NT2/D1 (cell line): ENCODE data around the gene TLK2.
"Not testable (repeated sequence)": the region's sequence is repeated elsewhere in the genome, so short reads cannot be mapped to it uniquely, and the experiment has no call there.

Experiments
- DNase-seq: peaks from one replicate; pipeline ENCODE4 v3.0.0-alpha.2; 2011; ENCODE audit warnings: low read depth, low spot score
- H3K27me3 ChIP-seq: 2 replicates; pipeline ENCODE4 v1.6.0; 2011; ENCODE audit warnings: mild to moderate bottlenecking; ENCODE audit not compliant: insufficient read length, insufficient read depth
- H3K36me3 ChIP-seq: 2 replicates; pipeline ENCODE4 v1.6.1; 2011; ENCODE audit warnings: mild to moderate bottlenecking, low read length, mixed read lengths; ENCODE audit not compliant: insufficient read depth, insufficient read length
- H3K4me1 ChIP-seq: 2 replicates; pipeline ENCODE4 v1.5.1; 2011; ENCODE audit not compliant: insufficient read depth, insufficient read length
- H3K4me3 ChIP-seq: 2 replicates; pipeline ENCODE4 v1.5.1; 2011; ENCODE audit warnings: low read depth; ENCODE audit not compliant: insufficient read length
- H3K9ac ChIP-seq: 2 replicates; pipeline ENCODE4 v1.6.0; 2011; ENCODE audit warnings: low read depth; ENCODE audit not compliant: insufficient read length
- H3K9me3 ChIP-seq: 2 replicates; pipeline ENCODE4 v1.5.1; 2011; ENCODE audit warnings: mild to moderate bottlenecking, low read length; ENCODE audit not compliant: insufficient read depth

The TLK2 gene

DNA sequence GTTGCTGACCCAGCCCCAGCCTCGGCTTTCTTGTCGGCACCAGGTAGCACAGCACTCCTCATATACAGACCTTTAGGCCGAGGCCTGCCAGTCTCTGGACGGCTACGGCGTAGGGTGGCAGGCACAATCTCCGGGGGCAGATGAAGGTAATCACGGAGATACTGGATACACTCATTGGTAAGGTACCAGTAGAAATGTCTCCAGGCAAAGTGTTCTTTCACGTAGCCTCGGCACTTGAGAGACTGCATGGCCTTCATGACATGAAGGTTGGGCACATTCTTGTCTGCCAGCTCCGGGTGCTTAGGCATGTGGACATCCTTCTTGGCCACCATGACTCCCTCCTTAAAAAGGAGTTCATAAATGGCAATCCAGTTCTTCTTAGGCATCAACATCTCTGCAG lies 37.8 kb downstream of the TLK2 start:
- not testable (repeated sequence) for H3K9ac ChIP-seq, DNase-seq, H3K4me1 ChIP-seq, H3K4me3 ChIP-seq, H3K27me3 ChIP-seq, H3K9me3 ChIP-seq
- H3K36me3 ChIP-seq, result peaks cover 18% of the 10 kb centered on the region

DNA sequence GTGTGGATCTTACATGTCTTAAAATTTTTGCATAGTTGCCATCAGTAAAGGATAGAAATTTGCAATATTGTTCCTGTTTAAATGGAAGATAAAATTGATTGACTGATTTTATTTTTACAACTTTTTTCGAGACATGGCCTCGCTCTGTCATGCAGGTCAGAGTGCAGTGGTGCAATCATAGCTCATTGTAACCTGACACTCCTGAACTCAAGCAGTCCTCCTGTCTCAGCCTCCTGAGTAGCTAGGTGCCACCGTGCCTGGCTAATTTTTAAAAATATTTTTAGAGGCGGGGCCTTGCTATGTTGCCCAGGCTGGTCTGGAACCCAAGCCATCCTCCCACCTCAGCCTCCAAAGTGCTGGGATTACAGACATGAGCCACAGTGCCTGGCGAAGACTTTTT lies 42.7 kb downstream of the TLK2 start:
- H3K36me3 ChIP-seq, result peaks cover 28% of the 10 kb centered on the region
- DNase-seq, H3K4me3 ChIP-seq, H3K4me1 ChIP-seq, H3K27me3 ChIP-seq, H3K9me3 ChIP-seq, H3K9ac ChIP-seq: not testable (repeated sequence)

DNA sequence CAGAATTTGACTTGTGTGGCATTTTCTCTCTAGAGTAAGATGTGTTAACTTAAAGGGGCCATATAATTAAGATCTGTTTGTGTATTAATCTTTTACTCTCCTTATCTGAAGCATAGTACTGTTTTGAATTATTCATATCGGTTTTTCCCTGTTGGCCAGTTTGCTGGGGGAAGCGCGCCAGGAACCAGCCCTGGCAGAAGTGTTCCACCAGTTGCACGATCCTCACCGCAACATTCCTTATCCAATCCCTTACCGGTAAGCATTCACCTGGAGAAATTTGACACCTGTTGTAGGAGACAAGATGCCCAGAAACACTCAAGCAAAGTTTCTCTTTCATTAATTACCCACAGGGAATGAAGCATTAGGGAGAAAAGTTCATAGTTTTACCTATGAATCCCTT lies 45.5 kb downstream of the TLK2 start:
- not testable (repeated sequence) for DNase-seq, H3K9ac ChIP-seq, H3K4me1 ChIP-seq, H3K27me3 ChIP-seq, H3K9me3 ChIP-seq, H3K4me3 ChIP-seq
- peaks cover 29% of the 10 kb centered on the region for H3K36me3 ChIP-seq

DNA sequence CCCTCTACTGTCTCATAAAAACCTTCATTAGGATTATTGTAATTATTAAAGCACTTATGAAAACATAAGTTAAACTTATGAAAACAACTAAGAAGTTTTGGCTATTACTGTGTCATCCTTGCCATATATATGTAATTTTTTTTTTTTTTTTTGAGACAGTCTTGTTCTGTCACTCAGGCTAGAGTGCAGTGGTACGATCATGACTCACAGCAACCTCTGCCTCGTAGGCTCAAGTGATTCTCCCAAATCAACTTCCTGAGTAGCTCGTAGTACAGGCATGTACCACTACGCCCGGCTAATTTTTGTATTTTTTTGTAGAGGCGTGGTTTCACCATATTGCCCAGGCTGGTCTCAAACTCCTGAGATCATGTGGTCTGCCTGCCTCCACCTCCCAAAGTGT lies 46.7 kb downstream of the TLK2 start:
- peaks cover 27% of the 10 kb centered on the region for H3K36me3 ChIP-seq
- H3K27me3 ChIP-seq, result not testable (repeated sequence)

DNA sequence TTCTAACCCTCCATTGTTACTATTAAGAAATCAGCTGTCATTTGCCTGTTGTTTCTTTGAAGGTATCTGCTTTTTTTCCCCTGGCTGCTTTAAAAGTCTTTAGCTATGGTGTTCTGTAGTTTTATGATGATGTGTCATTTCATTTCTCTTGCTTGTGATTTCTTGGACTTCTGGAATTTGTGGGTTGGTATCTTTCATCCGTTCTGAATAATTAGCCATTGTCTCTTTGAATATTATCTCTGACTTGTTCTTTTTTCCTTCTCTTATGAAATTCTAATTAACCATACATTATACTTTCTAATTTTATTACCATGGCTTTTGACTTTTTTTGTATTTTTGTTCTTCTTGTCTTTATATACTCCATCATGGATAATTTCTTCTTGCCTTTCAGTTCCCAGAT lies 52.3 kb downstream of the TLK2 start:
- not testable (repeated sequence) for DNase-seq, H3K36me3 ChIP-seq, H3K9ac ChIP-seq, H3K27me3 ChIP-seq, H3K4me3 ChIP-seq, H3K9me3 ChIP-seq, H3K4me1 ChIP-seq

More for the DNA sequence above, 46.7 kb downstream of the TLK2 start:
- not testable (repeated sequence) for H3K9ac ChIP-seq, H3K4me1 ChIP-seq, H3K4me3 ChIP-seq, DNase-seq, H3K9me3 ChIP-seq

DNA sequence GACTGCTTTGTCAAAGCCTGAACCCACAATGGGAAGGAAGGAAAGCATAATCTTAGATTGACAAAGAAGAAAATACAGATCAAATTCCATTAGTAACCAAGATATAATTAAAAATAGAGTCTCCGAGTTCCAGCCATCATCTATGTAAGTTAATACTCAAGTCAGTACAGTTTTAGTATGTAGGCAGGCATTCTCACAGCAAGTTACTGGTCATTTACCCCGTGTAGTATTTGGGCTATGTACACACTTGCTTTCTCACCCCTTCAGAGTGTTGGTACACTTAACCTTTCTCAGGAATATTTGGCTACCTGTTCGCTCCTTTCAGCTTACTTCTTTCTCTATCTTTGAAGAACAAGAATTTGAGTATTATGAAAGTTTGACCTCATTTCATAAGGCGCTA lies 57.9 kb downstream of the TLK2 start:
- not testable (repeated sequence) for DNase-seq, H3K27me3 ChIP-seq, H3K4me1 ChIP-seq, H3K9ac ChIP-seq, H3K9me3 ChIP-seq, H3K4me3 ChIP-seq
- peaks cover 16% of the 10 kb centered on the region for H3K36me3 ChIP-seq

DNA sequence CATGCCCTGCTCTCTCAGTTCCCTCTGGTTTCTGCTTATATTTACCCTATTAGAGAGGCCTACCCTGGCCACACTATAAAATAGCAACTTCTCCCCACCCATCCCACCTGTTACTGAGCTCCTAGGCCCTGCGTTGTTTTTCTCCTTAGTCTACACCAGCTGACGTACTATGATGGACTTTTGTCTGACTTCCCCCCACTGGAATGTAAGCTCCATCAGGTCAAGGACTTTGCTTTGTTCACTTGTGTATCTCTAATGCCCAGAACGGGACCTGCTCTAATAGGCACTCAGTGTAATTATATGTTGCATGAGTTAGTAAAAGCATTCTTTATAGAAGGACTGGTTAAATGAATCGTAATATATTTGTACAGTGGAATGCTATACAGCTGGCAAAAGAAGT lies 62.4 kb downstream of the TLK2 start:
- not testable (repeated sequence) for H3K4me1 ChIP-seq, H3K9me3 ChIP-seq, H3K9ac ChIP-seq, DNase-seq, H3K27me3 ChIP-seq, H3K4me3 ChIP-seq
- peaks cover 19% of the 10 kb centered on the region for H3K36me3 ChIP-seq

DNA sequence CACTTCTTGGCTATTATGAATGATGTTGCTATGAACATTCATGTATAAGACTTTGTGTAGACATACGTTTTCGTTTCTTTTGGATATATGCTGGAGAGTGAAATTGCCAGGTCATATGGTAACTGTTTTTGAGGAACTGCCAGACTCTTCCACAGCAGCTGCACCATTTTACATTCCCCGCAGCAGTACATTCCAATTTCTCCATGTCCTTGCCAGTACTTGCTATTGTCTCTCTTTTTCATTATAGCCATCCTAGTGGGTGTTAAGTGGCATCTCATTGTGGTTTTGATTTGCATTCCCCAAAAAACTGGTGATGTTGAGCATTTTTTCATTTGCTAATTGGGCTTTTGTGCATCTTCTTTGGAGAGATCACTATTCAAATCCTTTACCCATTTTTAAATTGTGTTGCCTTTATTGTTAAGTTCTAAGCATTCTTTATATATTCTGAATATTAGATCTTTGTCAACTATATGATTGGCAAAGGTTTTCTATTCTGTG lies 64.7 kb downstream of the TLK2 start:
- H3K4me1 ChIP-seq, H3K27me3 ChIP-seq, H3K9me3 ChIP-seq, H3K4me3 ChIP-seq, DNase-seq, H3K36me3 ChIP-seq, H3K9ac ChIP-seq: not testable (repeated sequence)

DNA sequence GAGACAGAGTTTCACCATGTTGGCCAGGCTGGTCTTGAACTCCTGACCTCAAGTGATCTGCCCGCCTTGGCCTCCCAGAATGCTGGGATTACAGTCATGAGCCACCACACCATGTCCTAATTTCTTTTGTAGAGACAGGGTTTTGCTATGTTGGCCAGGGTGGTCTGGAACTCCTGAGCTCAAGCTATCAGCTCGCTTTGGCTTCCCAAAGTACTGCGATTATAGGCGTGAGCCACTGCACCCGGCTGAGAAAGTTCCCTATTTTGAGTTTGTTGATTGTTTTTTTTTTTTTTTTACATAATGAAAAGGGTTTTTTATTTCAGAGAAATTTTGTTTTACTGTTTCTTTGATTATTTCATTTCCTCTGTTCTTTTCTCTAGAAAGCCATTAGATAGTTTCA lies 67.4 kb downstream of the TLK2 start:
- not testable (repeated sequence) for H3K36me3 ChIP-seq, H3K4me1 ChIP-seq, H3K9ac ChIP-seq, H3K9me3 ChIP-seq, H3K27me3 ChIP-seq, DNase-seq, H3K4me3 ChIP-seq

DNA sequence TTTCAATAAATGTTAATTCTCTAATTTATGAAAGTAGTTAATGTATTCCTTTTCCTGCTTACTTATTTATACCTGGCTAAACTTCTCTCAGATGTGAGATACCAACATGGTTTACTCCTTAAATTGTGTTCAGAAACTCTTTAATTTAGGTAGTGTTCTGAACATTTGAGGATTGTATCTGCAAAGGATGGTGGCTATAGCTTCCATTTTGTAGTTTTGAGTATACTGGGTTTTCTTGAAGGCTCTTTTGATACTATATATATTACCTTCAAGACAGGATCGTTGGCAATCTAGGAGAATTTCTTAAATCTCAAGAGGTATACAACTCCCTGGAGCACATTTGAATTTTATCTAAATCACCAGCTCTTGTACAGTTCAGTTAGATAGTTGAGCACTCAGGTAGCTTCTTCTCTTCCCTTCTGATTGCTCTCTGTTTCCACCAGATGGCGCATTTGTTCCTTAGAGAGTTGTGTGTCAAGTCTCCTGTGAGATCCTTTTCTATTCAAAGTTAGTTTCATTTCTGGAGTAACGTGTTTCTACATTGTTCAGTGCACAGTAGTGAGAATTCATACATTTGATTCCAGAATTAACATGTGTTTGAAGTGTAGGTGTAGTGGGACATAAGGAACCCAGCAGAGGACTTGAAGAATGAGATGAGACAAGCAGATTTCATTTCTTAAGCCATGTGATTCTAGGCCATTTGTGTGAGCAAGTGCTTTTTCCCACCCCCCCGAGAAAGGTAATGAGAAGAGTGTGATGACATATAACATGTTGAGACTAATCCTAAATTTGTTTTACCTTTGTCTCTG lies 74.4 kb downstream of the TLK2 start:
- DNase-seq, H3K27me3 ChIP-seq, H3K9ac ChIP-seq, H3K4me1 ChIP-seq, H3K4me3 ChIP-seq, H3K9me3 ChIP-seq: not testable (repeated sequence)
- peaks cover 14% of the 10 kb centered on the region for H3K36me3 ChIP-seq

DNA sequence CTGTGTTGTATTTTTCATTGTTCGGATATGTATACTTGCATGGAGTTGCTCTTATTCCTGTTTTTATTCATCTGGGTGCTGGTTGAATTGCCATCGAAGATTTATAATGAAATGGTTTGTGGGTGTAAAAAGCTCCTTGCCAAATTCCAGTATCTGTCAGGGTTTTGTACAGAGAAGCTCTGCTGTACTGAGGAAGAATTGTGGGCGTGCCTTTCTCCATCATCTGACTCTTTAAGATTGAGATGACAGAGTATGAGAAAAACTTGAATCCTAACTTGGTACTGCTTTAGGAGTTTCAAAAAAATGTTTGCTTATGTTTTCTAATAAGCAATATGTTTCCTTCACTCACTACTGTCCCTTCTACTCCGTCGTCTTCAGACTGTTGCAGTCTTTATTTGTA lies 78.9 kb downstream of the TLK2 start:
- not testable (repeated sequence) for H3K4me3 ChIP-seq, H3K4me1 ChIP-seq, H3K9me3 ChIP-seq, H3K27me3 ChIP-seq, H3K9ac ChIP-seq, DNase-seq
- H3K36me3 ChIP-seq, result peaks cover 33% of the 10 kb centered on the region

DNA sequence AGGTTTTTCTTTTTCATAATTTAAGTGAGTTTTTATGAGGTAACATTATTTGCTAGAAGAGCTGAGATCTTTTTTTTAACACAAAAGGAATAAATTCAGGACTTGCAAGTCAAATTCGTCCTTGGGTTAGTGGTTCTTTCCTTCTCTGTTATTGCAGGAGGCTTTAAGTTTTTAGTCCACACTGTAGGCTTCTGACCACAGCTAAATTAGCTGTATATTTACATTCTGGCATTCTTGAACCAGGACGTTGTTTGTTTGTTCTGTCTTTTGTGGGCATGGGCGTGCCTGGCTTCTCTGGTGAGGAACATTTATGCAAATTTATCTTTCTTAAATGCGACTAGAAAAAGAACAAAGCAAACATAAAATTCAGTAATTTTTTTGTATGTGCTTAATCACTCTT lies 80.3 kb downstream of the TLK2 start:
- H3K27me3 ChIP-seq, H3K9ac ChIP-seq, DNase-seq, H3K4me3 ChIP-seq, H3K4me1 ChIP-seq, H3K9me3 ChIP-seq: not testable (repeated sequence)
- H3K36me3 ChIP-seq, result peaks cover 43% of the 10 kb centered on the region
